ENCODE measurements around the gene SAMD8.
A peak's percentile ranks its signal among the peaks of the same experiment; 100 is the strongest.

Gene SAMD8

GRCh38 chr10:75228278-75228677, 116.8 kb downstream of the SAMD8 start:
- DNase-seq (ENCODE audit: low read depth), result no peak
- no peak overlapping the region for H3K4me3 ChIP-seq (ENCODE audit: low read depth, low read length)
- TF ChIP-seq CTCF (IDR thresholded peaks at IDR 0.05; ENCODE audit: insufficient read depth, low read depth, low read length, missing control alignments), result no peak

- DNase-seq (ENCODE audit: low read depth), result no peak
- no peak for TF ChIP-seq CTCF (IDR thresholded peaks at IDR 0.05; ENCODE audit: insufficient read depth, low read depth, low read length, missing control alignments)
- no peak overlapping the region for H3K4me3 ChIP-seq (ENCODE audit: low read depth, low read length)
Measured at GRCh38 chr10:75228834-75229233, 117.4 kb downstream of the SAMD8 start.

GRCh38 chr10:75229971-75230370, 118.5 kb downstream of the SAMD8 start:
- DNase-seq (ENCODE audit: low read depth), result no peak
- no peak overlapping the region for H3K4me3 ChIP-seq (ENCODE audit: low read depth, low read length)
- TF ChIP-seq CTCF (IDR thresholded peaks at IDR 0.05; ENCODE audit: insufficient read depth, low read depth, low read length, missing control alignments), result no peak

GRCh38 chr10:75230600-75231038, 119.2 kb downstream of the SAMD8 start:
- TF ChIP-seq CTCF (IDR thresholded peaks at IDR 0.05; ENCODE audit: insufficient read depth, low read depth, low read length, missing control alignments), result peak; percentile 92
- H3K4me3 ChIP-seq (ENCODE audit: low read depth, low read length), result no peak overlapping the region
- DNase-seq (ENCODE audit: low read depth), result peak; percentile 93
